Glutamatergic neuron (in vitro differentiated cells): ENCODE data around the gene CUL4A. TPM values are rescaled to one million over a fixed set of nuclear protein-coding genes. Genes with fewer than 3 reads are reported as not detected.

ENCODE experiments used
- DNase-seq: peaks from one replicate; pipeline ENCODE4 v3.0.0; 2022
- H3K27ac Mint-ChIP-seq: one replicate; pipeline ENCODE4 v1.8.0; 2020; ENCODE audit warnings: mild to moderate bottlenecking, mixed read lengths, inconsistent platforms; ENCODE audit not compliant: unreplicated experiment
- H3K27me3 Mint-ChIP-seq: one replicate; pipeline ENCODE4 v1.8.0; 2020; ENCODE audit warnings: mild to moderate bottlenecking, moderate library complexity, mixed read lengths, inconsistent platforms; ENCODE audit not compliant: unreplicated experiment
- H3K36me3 Mint-ChIP-seq: one replicate; pipeline ENCODE4 v1.8.0; 2020; ENCODE audit warnings: mild to moderate bottlenecking, mixed read lengths, inconsistent platforms; ENCODE audit not compliant: unreplicated experiment
- H3K4me1 Mint-ChIP-seq: one replicate; pipeline ENCODE4 v1.8.0; 2020; ENCODE audit warnings: mild to moderate bottlenecking, low read depth, mixed read lengths, inconsistent platforms; ENCODE audit not compliant: unreplicated experiment
- H3K4me3 Mint-ChIP-seq: one replicate; pipeline ENCODE4 v1.8.0; 2020; ENCODE audit warnings: mild to moderate bottlenecking, mixed read lengths, inconsistent platforms; ENCODE audit not compliant: unreplicated experiment
- H3K9me3 Mint-ChIP-seq: one replicate; pipeline ENCODE4 v1.8.0; 2020; ENCODE audit warnings: mild to moderate bottlenecking, moderate library complexity, mixed read lengths, inconsistent platforms; ENCODE audit not compliant: unreplicated experiment
- total RNA-seq: library from RNA; stranded (reverse); fragmentation: NEBNext Ultra II Directional; extraction: Animal tissue kit (Norgen Biotek cat#: 25700); gene quantifications from one replicate; pipeline ENCODE4 v1.2.1, GENCODE V29; 2021; ENCODE audit not compliant: unreplicated experiment
- TF ChIP-seq, protein P1 (sequence below): fragments of 200-600 bp; sonication (generic); IDR thresholded peaks from one replicate; pipeline ENCODE4 v1.5.0; 2021; ENCODE audit not compliant: partially characterized antibody, unreplicated experiment

CUL4A gene
- total RNA-seq, 1 donor from 2014 or later = 43.2 TPM

- peaks cover 25% of the 10 kb centered on the region for H3K4me1 Mint-ChIP-seq
- H3K4me3 Mint-ChIP-seq = peak overlapping the region; percentile 97
- peaks cover 10% of the 10 kb centered on the region for H3K9me3 Mint-ChIP-seq
- peak overlapping the region; percentile 92 for H3K27ac Mint-ChIP-seq
- no peaks in the 10 kb centered on the region for H3K36me3 Mint-ChIP-seq
- no peak for DNase-seq
- H3K27me3 Mint-ChIP-seq = peaks cover 13% of the 10 kb centered on the region
- TF ChIP-seq, protein P1, sequence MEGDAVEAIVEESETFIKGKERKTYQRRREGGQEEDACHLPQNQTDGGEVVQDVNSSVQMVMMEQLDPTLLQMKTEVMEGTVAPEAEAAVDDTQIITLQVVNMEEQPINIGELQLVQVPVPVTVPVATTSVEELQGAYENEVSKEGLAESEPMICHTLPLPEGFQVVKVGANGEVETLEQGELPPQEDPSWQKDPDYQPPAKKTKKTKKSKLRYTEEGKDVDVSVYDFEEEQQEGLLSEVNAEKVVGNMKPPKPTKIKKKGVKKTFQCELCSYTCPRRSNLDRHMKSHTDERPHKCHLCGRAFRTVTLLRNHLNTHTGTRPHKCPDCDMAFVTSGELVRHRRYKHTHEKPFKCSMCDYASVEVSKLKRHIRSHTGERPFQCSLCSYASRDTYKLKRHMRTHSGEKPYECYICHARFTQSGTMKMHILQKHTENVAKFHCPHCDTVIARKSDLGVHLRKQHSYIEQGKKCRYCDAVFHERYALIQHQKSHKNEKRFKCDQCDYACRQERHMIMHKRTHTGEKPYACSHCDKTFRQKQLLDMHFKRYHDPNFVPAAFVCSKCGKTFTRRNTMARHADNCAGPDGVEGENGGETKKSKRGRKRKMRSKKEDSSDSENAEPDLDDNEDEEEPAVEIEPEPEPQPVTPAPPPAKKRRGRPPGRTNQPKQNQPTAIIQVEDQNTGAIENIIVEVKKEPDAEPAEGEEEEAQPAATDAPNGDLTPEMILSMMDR = no peak
Observed at GRCh38 chr13:113207460-113207859, 2.0 kb upstream of the CUL4A start.

DNA sequence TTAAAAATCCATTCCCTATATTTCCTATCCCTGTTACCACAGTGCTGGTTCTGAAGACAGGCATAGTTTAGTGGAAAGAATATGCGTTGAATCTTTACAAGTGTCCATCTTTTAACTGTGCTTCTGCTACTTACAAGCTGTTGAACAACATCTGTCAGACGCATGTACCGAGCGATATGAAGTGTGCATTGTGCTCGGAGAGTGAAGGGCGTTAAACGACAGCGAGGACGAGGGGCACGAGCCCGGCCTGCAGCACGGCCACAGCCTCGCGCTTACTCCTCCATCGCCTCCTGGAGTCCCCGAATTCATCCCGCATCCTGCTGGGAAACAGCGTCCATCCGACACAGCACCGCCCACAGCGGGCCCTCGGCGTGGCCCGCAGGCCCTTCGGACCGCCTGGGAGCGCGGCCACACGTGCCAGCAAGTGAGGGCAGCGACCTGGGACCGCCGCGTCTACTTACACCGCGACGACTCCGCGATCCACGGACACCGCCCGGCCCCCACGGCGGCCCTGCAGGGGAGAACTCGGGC is 1.5 kb upstream of the CUL4A start:
- DNase-seq = peak; percentile 71
- peaks cover 10% of the 10 kb centered on the region for H3K9me3 Mint-ChIP-seq
- H3K4me1 Mint-ChIP-seq = peaks cover 23% of the 10 kb centered on the region
- H3K4me3 Mint-ChIP-seq = peak overlapping the region; percentile 97
- peaks cover 13% of the 10 kb centered on the region for H3K27me3 Mint-ChIP-seq
- H3K27ac Mint-ChIP-seq = peak overlapping the region; percentile 92
- no peaks in the 10 kb centered on the region for H3K36me3 Mint-ChIP-seq
- TF ChIP-seq, protein P1 = no peak

DNA sequence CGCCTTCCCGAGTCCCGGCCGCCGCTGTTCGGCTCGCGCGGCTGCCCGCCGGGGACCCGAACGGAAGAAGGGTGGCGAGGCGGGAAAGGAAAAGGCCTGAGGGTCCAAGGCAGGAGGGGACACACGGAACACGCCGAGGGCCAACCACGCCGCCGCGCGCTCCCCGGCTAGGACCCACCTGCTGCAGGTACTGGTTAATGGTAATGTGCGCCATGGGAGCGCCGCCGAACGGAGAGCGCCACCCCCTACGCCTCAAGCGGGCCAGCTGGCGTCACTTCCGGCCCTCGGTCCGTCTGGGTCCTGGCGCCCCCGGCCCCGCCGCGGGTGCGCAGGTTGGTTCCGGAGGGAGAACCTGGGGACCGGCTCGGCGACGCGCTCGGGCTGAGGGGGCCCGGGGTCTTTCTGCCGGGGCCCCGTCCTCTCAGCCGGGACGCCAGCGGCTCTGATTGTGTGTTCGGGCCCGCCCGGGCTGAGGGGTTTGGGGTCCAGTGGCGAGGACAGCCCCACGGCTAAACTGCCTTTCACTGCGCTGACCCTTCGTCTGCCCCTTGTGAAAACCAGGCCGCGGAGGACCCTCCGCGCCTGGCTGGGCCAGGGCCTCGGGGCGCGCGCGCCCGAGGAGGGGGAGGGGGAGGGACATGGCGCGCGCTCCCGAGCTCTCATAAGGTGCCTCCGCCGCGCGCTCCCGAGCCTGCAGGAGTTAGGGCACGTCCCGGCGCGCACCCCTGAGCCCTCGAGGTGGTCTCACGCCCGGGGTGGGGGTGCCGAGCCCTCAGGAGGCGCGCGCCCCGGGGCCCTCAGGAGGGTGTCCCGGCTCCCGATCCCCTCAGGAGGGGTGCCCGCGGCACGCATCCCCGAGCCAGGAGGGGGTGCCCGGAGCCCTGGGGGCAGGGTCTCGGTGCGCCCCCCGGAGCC is 735 bp upstream of the CUL4A start, which contains the start of gene PCID2:
PCID2 (minus strand) TSS at position 249 of the 915 bp plus-strand sequence; CDS start at position 214, 35 bp downstream.
- Mint-ChIP-seq H3K9me3 (peaks cover 10% of the 10 kb centered on the region), H3K4me1 (peaks cover 20% of the 10 kb centered on the region), H3K36me3 (no peaks in the 10 kb centered on the region), H3K4me3 (peak within 1 kb of the TSS; percentile 97), H3K27ac (peak within 1 kb of the TSS; percentile 92), H3K27me3 (peaks cover 13% of the 10 kb centered on the region)
- TF ChIP-seq, protein P1 = no peak
- peak; percentile 90 for DNase-seq

GRCh38 chr13:113209759-113210421 is 477 bp downstream of the CUL4A start:
- Mint-ChIP-seq H3K4me1 (peaks cover 19% of the 10 kb centered on the region), H3K4me3 (peak overlapping the region; percentile 84), H3K9me3 (peaks cover 10% of the 10 kb centered on the region), H3K27me3 (peaks cover 12% of the 10 kb centered on the region), H3K27ac (no peak overlapping the region), H3K36me3 (no peaks in the 10 kb centered on the region)
- TF ChIP-seq, protein P1 = no peak
- DNase-seq = peak; percentile 57
